Stimulated activated naive B cell treated with anti-CD40 and anti-IgM and Interleukin-4, amounts not matched to agents 10 μg/mL and 1 μg/mL and 100 μg/mL, for 72 hours (primary cell): ENCODE results near the gene ST7.
A peak's percentile ranks its signal among the peaks of the same experiment; 100 is the strongest.

Experiments
- ATAC-seq, 2 donors: fragments of 150-1000 bp; cut with Tn5 transposase; replicated peaks; 2 replicates each; pipeline ENCODE4 v1.10.0; 2021; ENCODE audit warnings: moderate library complexity in 1 of 2
- DNase-seq: peaks from one replicate; pipeline ENCODE4 v3.0.0; 2021
- H3K27ac Mint-ChIP-seq: one replicate; pipeline ENCODE4 v1.8.0; 2022; ENCODE audit warnings: mild to moderate bottlenecking, mixed read lengths
- H3K27me3 Mint-ChIP-seq, 2 donors: one replicate each; pipeline ENCODE4 v1.8.0; 2022; ENCODE audit warnings: mixed read lengths in 2 of 2
- H3K36me3 Mint-ChIP-seq, 2 donors: one replicate each; pipeline ENCODE4 v1.8.0; 2022; ENCODE audit warnings: mixed read lengths in 2 of 2, mild to moderate bottlenecking in 1 of 2
- H3K4me1 Mint-ChIP-seq, 2 donors: one replicate each; pipeline ENCODE4 v1.8.0; 2022; ENCODE audit warnings: mixed read lengths in 2 of 2, mild to moderate bottlenecking in 1 of 2
- H3K4me3 Mint-ChIP-seq, 2 donors: one replicate each; pipeline ENCODE4 v1.8.0; 2022; ENCODE audit warnings: mild to moderate bottlenecking in 2 of 2, mixed read lengths in 2 of 2, moderate library complexity in 1 of 2
- H3K9me3 Mint-ChIP-seq, 2 donors: one replicate each; pipeline ENCODE4 v1.8.0; 2022; ENCODE audit warnings: mixed read lengths in 2 of 2, mild to moderate bottlenecking in 1 of 2

Gene ST7

DNA sequence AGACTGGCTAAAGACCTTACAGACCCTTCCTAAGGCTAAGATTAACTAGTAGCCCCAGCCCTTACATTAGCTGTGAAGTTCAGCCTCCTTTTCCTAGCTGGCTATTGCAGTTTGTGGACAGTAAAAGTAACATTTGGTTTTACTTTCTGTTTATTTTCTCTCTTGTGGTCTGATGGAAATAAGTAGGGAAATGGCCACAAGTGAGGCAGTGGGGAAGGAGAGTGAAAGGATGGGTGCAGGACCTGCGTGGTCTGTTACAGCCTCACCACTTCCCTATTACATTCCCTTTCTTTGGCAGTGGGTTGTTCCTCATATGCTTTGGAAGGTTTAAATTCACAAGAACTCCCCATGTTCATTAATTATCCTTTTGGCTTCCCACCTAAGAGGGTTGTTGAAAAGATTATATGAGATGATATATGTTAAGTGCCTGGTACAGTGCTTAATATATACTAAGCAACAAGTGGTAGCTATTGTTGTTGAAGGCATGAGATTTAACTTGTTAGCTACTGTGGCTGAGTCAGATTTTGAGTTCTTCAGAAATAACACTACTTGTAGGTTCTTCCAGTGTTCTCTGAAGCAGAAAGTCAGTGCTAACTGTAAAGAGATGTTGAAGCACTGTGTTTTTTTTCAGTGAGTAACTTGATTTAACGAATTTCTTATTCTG, 181.7 kb downstream of the ST7 start:
- Mint-ChIP-seq H3K27ac (peak overlapping the region; percentile 5), H3K4me3 (peak overlapping the region in 1 of 2 donors; percentile 24), H3K9me3 (no peaks in the 10 kb centered on the region)

DNA sequence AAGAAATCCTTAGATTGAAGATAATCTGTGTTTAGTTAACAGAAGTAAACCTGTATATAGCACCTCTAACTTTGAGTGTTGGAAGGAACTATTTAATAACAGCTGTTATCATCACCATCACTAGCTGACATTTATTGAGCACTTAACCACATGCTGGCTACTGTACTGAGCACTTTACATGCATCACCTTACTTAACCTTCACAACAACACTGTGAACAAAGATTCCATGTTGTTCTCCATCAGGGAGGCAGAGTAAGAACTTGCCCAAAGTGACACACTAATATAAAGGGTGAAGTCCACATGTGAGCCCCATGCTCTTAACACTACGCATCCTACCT, 182.2 kb downstream of the ST7 start:
- no peaks in the 10 kb centered on the region for H3K9me3 Mint-ChIP-seq
- ATAC-seq (peak; percentile 58 to 64), DNase-seq (no peak)
- H3K27me3 Mint-ChIP-seq, result no peaks in the 10 kb centered on the region
- peaks cover 0 to 2% of the 10 kb centered on the region in 2 donors for H3K36me3 Mint-ChIP-seq
- H3K27ac Mint-ChIP-seq, result no peak overlapping the region
- H3K4me3 Mint-ChIP-seq, result no peak overlapping the region
- H3K4me1 Mint-ChIP-seq, result peaks cover 6 to 15% of the 10 kb centered on the region in 2 donors

More for the DNA sequence above, 181.7 kb downstream of the ST7 start:
- peaks cover 0 to 2% of the 10 kb centered on the region in 2 donors for H3K36me3 Mint-ChIP-seq
- no peak for DNase-seq
- ATAC-seq, result peak; percentile 85 to 86
- H3K4me1 Mint-ChIP-seq, result peaks cover 6 to 15% of the 10 kb centered on the region in 2 donors
- no peaks in the 10 kb centered on the region for H3K27me3 Mint-ChIP-seq

DNA sequence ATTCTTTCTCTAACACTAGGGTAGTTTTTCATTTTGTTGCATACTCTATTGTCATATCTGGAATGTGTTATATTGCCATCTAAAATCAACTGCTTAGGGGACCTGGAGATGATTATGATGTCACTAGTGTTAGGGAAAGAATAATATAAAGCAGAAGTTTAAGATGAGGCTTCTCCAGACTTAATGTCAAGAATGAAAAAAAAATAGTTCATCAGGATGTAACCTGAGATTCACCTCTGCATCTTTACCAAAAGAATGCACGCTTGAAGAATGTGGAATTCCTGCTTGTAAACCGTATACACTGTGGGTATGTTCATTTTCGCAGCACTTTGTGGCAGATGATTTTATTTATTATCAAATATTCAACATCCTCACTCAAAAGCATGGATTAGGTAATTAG, 184.6 kb downstream of the ST7 start:
- H3K36me3 Mint-ChIP-seq, result peaks cover 0 to 2% of the 10 kb centered on the region in 2 donors
- no peak overlapping the region for H3K4me3 Mint-ChIP-seq
- no peak for DNase-seq
- peaks cover 6 to 15% of the 10 kb centered on the region in 2 donors for H3K4me1 Mint-ChIP-seq
- no peak overlapping the region for H3K27ac Mint-ChIP-seq
- no peaks in the 10 kb centered on the region for H3K9me3 Mint-ChIP-seq
- H3K27me3 Mint-ChIP-seq, result no peaks in the 10 kb centered on the region
- no peak for ATAC-seq

DNA sequence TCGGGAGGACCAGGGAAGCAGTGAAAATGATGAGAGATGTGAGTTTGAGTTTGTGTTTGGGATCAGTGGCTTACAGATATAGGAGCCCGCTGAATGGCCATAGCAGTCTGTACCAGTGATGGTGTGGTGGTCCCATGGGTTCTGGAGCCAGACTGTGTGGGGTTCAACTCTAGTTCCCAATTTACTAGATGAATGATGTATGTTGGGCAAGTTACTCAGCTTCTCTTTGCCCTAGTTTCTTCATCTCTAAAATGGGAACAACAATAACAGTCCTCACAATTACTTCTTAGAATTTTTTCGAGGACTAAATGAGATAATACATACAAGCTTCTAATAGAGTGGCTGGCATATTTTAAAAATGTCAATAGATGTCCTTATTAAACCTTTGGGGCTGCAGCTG, 185.2 kb downstream of the ST7 start:
- no peak for ATAC-seq
- Mint-ChIP-seq H3K27me3 (no peaks in the 10 kb centered on the region), H3K36me3 (peaks cover 0 to 2% of the 10 kb centered on the region in 2 donors), H3K27ac (no peak overlapping the region), H3K9me3 (no peaks in the 10 kb centered on the region), H3K4me1 (peaks cover 6 to 15% of the 10 kb centered on the region in 2 donors), H3K4me3 (no peak overlapping the region)
- no peak for DNase-seq

DNA sequence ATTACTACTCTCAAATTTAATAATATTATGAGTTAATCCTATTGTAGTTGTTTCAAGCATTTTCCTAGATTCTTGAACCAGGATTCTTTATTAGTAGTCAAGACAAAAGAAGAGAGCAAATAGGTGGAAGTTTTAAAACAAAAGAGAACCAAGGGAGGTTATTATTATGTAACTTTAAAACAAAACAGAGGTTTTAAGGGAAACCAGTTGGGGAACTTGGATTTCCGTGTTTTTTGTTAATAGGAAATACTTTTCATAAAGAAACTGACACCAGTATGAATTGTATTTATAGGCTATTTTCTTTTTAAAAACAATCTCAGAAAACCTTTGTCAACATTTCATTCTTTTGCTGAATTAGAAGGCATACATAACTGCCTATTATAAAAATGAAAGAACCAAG, 185.7 kb downstream of the ST7 start:
- no peaks in the 10 kb centered on the region for H3K27me3 Mint-ChIP-seq
- peaks cover 0 to under 1% of the 10 kb centered on the region in 2 donors for H3K36me3 Mint-ChIP-seq
- ATAC-seq (no peak), DNase-seq (no peak)
- H3K27ac Mint-ChIP-seq, result no peak overlapping the region
- peaks cover 6 to 13% of the 10 kb centered on the region in 2 donors for H3K4me1 Mint-ChIP-seq
- H3K9me3 Mint-ChIP-seq, result no peaks in the 10 kb centered on the region
- no peak overlapping the region for H3K4me3 Mint-ChIP-seq

DNA sequence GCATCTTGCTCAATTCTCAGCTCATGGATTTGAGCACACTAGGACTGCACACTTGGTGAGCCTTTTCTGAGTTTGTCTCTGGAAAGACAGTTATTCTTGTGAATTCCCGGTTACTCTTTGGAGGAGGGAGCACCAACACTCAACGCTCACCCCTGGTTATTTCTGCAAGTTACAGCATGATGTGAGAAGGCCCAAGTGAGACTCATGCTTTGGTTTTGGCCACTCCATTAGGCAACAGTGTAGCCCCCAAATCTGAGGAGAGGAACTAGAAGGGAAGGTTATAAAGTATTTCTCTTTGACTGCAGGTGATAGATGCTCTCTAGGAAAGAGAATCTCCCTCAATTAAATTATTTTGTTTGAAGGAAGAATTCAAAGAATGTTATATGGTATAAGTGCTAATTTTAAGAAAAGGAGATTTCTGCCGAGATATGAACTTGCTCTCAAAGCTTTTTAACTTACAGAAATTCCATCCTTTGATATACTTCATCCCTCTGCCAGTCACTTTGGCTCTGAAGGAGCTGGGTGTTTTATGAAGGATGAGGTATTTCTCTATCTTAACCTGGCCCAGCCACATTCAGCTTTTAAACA, 186.2 kb downstream of the ST7 start:
- no peak overlapping the region for H3K4me3 Mint-ChIP-seq
- H3K4me1 Mint-ChIP-seq, result peaks cover 6 to 8% of the 10 kb centered on the region in 2 donors
- DNase-seq (no peak), ATAC-seq (no peak)
- H3K27ac Mint-ChIP-seq, result no peak overlapping the region
- H3K36me3 Mint-ChIP-seq, result no peaks in the 10 kb centered on the region
- no peaks in the 10 kb centered on the region for H3K9me3 Mint-ChIP-seq
- H3K27me3 Mint-ChIP-seq, result no peaks in the 10 kb centered on the region

DNA sequence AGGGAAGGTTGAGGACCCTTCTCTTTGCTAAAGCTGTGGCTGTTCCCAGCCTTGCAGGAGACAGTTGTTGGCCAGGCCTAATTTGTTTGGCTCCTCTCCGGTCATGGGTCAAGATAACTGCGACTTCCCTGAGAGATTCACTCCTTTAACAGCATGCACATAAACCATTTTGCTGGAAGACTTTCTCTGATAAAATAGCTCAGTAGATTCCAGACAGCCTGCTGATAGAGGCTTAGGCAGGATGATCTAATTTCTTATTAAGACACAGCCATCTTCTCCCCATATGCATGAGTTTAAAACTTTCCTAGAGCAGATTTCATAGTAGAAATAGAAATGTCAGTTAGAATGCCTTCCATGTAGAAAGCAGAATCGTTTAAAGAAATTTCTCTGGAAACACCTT, 187.6 kb downstream of the ST7 start:
- peaks cover 0 to under 1% of the 10 kb centered on the region in 2 donors for H3K4me1 Mint-ChIP-seq
- H3K4me3 Mint-ChIP-seq, result no peak overlapping the region
- no peak for ATAC-seq
- no peaks in the 10 kb centered on the region for H3K36me3 Mint-ChIP-seq
- no peaks in the 10 kb centered on the region for H3K27me3 Mint-ChIP-seq
- DNase-seq, result no peak
- H3K27ac Mint-ChIP-seq, result no peak overlapping the region
- no peaks in the 10 kb centered on the region for H3K9me3 Mint-ChIP-seq

DNA sequence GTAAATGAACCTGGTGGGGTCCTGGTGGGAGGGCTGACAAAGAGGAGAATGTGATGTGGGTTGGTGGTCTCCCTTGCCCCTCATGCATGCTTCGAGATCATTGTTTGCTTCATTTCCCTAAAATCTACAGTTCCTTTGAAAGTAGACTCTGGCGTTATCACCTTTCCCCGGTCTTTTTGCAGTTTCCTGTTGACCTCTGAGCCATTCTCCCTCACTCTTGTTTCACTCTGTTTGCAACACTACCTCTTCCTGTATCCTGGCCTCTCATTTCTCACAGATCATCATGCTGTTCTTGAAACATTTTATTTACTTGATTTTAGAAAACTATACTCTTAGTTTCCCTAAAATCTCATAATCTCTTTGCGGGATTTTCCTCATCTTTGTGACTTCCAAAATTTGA, 189.8 kb downstream of the ST7 start:
- DNase-seq (no peak), ATAC-seq (no peak)
- Mint-ChIP-seq H3K9me3 (no peaks in the 10 kb centered on the region), H3K36me3 (no peaks in the 10 kb centered on the region), H3K4me3 (no peak overlapping the region), H3K4me1 (peaks cover 0 to 6% of the 10 kb centered on the region in 2 donors), H3K27me3 (no peaks in the 10 kb centered on the region), H3K27ac (no peak overlapping the region)

DNA sequence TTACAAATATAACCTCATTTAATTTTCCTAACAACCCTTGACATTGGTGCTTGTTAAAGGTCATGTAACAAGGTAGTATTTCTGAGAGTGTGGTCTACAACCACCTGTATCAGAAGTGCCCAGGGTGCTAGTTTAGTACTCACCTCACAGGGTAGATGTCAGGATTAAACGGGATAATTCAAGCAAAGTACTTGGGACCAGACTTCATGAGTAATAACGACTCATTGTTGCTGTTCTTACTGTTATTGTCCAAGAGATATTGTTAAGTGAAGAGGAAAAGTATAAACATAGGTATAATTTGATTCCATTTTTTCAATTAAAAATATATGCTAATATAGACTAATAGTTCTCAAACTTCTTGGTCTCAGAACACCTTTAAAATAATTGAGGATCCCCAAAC, 190.3 kb downstream of the ST7 start:
- H3K4me3 Mint-ChIP-seq, result no peak overlapping the region
- no peaks in the 10 kb centered on the region for H3K27me3 Mint-ChIP-seq
- H3K36me3 Mint-ChIP-seq, result no peaks in the 10 kb centered on the region
- H3K9me3 Mint-ChIP-seq, result no peaks in the 10 kb centered on the region
- ATAC-seq, result no peak
- H3K4me1 Mint-ChIP-seq, result peaks cover 0 to 6% of the 10 kb centered on the region in 2 donors
- no peak for DNase-seq
- no peak overlapping the region for H3K27ac Mint-ChIP-seq

DNA sequence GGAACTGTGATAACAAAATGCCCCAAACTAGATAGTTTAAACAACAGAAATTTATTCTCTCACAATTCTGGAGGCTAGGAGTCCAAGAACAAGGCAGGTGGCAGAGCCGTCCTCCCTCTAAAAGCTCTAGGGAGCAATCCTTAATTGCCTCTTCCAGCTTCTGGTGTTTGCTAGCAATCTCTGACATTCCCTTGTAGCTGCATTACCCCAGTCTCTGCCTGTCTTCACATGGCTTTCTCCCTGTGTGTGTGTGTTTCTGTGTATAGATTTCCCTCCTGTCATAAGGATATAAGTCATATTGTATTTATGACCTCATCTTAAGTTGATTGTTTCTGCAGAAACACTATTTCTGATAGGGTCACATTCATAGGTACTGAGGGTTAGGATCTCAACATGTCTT, 192.0 kb downstream of the ST7 start:
- ATAC-seq, result no peak
- peaks cover 0 to under 1% of the 10 kb centered on the region in 2 donors for H3K36me3 Mint-ChIP-seq

DNA sequence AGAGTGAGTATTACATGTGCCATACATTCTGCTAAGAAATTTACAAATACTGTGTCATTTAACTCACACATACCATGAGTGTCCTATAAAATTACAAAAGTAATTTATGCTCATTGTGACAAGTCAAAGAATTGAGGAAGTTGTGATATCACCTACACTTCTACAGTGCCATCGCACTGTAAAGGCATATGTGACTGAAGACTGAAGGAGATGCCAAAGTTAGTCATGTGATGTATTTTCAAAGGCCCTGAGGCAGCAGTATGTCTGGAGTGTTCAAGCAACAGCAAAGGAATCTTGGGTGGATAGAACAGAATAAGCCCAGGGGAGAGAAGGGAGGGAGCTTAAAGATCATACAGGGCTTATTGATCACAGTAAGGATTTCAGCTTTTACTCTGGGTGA, 192.8 kb downstream of the ST7 start:
- ATAC-seq, result peak in 1 of 2 donors; percentile 46
- peaks cover 0 to 4% of the 10 kb centered on the region in 2 donors for H3K36me3 Mint-ChIP-seq
- H3K27ac Mint-ChIP-seq, result no peak overlapping the region
- no peak for DNase-seq
- peaks cover 0 to 6% of the 10 kb centered on the region in 2 donors for H3K4me1 Mint-ChIP-seq
- H3K4me3 Mint-ChIP-seq, result no peak overlapping the region
- no peaks in the 10 kb centered on the region for H3K9me3 Mint-ChIP-seq
- no peaks in the 10 kb centered on the region for H3K27me3 Mint-ChIP-seq

More for the DNA sequence above, 192.0 kb downstream of the ST7 start:
- H3K27me3 Mint-ChIP-seq, result no peaks in the 10 kb centered on the region
- H3K9me3 Mint-ChIP-seq, result no peaks in the 10 kb centered on the region
- H3K27ac Mint-ChIP-seq, result no peak overlapping the region
- no peak for DNase-seq
- no peak overlapping the region for H3K4me3 Mint-ChIP-seq
- H3K4me1 Mint-ChIP-seq, result peaks cover 0 to 6% of the 10 kb centered on the region in 2 donors

DNA sequence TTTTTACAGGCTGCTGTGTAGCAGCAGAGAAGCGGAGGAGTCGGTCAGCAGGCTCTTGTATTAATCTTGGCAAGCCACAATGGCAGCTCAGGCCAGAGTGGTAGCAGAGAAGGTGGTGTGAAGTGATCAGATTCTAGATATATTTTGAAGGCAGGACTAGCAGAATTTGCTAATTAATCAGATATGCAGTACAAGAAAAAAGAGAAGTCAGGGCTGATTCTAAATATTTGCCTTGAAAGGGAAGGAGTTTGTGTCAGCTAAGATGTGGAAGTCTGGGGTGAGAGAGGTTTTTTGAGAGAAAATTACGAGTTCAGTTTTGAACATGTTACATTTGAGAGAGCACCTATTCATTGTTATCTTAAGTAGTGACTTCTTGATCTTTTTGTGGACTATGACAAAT, 193.2 kb downstream of the ST7 start:
- no peak for ATAC-seq
- Mint-ChIP-seq H3K9me3 (no peaks in the 10 kb centered on the region), H3K4me3 (no peak overlapping the region), H3K27me3 (no peaks in the 10 kb centered on the region), H3K27ac (no peak overlapping the region), H3K36me3 (peaks cover 0 to 4% of the 10 kb centered on the region in 2 donors), H3K4me1 (peaks cover 0 to 6% of the 10 kb centered on the region in 2 donors)
- no peak for DNase-seq

DNA sequence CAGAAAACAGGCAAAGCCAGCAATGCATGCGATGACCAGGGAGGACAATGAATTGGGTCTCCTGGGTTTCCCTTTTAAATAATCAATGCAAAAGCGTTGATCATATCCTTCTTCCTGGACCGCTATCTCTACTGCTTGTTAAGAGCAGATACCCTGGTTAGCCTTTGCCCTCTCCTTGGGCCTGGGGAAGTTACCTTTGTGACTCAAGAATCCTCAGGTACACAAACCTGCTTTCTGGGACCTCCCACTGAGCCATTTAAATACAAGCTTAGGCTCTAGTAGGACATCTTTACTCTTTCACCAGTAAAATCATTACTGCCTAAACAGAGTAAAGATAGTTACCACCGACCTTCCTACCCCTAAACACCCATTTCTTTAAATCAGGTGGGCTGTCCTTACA, 195.7 kb downstream of the ST7 start:
- Mint-ChIP-seq H3K4me3 (no peak overlapping the region), H3K4me1 (peaks cover 0 to 6% of the 10 kb centered on the region in 2 donors), H3K9me3 (no peaks in the 10 kb centered on the region), H3K27me3 (no peaks in the 10 kb centered on the region), H3K27ac (no peak overlapping the region), H3K36me3 (peaks cover 0 to 4% of the 10 kb centered on the region in 2 donors)
- no peak for DNase-seq
- ATAC-seq, result no peak

DNA sequence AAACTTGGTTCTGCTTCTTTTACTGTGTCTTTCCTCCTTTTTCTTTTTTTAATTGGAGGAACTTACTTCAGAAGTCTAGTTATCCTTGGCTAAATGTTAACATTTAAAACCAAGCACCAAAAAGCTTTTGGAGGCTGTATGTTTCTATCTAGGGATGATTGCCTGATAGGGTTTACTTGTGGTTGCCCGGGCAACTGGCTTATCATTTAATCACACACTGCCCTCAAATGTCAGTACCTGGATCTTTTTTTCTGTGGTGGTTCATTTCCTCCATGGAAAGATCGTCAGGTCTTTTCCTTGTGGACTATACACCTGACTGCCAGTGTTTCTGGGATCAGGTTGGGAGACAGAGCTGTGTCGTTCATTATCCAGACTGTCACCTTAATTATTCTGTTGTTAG, 196.4 kb downstream of the ST7 start:
- DNase-seq (no peak), ATAC-seq (no peak)
- Mint-ChIP-seq H3K9me3 (no peaks in the 10 kb centered on the region), H3K4me1 (peaks cover 0 to 6% of the 10 kb centered on the region in 2 donors), H3K36me3 (peaks cover 0 to 4% of the 10 kb centered on the region in 2 donors), H3K27me3 (no peaks in the 10 kb centered on the region), H3K4me3 (no peak overlapping the region), H3K27ac (no peak overlapping the region)

DNA sequence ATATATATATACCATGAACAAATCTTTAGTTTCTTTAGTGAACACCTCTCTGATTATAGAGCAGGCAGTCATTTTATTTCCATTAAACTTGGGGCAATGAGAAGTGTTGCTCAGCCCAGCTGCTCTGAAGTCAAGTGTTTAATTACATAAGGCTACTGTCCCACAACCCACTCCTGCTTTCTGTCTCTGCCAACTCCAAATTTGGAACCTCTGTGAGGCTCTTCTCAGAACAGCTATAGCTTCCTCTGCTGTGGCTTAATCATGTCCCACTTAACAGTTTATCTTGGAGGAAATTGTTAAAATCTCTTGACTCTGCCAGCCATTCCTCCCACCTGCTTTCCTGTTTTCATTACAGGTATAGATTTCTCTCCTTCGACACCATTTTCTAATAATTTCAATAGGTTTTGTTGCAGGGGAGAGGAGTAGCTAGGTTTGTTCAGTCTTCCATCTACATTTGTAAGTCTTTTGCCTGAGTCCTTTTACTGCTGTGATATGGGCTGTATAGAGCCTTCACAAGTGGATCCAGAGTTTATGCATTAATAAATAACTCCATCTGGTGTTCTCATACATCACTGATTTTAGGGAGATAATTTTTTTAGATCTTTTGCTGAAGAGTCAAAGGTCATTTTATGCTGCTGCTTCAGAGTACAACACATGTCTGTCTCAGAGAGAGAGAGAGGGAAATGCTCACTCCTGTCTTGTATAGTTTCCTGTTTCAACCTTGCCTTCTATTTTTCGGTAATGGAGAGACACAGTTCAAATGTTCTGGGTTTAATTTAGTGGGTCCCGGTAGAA, 199.1 kb downstream of the ST7 start:
- Mint-ChIP-seq H3K36me3 (peaks cover 0 to 4% of the 10 kb centered on the region in 2 donors), H3K4me1 (no peaks in the 10 kb centered on the region), H3K9me3 (no peaks in the 10 kb centered on the region), H3K4me3 (no peak overlapping the region), H3K27ac (no peak overlapping the region), H3K27me3 (no peaks in the 10 kb centered on the region)
- DNase-seq (no peak), ATAC-seq (no peak)
